Endodermal cell (in vitro differentiated cells): ENCODE results near the gene STRA8. TPM values are rescaled to one million over a fixed set of nuclear protein-coding genes. Genes with fewer than 3 reads are reported as not detected.

Source experiments
- DNase-seq: peaks from one replicate; pipeline ENCODE4 v3.0.0-alpha.2; 2017
- H3K27ac ChIP-seq: 2 replicates; pipeline ENCODE4 v1.5.1; 2013; ENCODE audit warnings: mild to moderate bottlenecking, low read depth, low read length, moderate library complexity
- H3K27me3 ChIP-seq: 2 replicates; pipeline ENCODE4 v1.6.1; 2013; ENCODE audit warnings: mild to moderate bottlenecking, low read length, moderate library complexity; ENCODE audit not compliant: insufficient read depth, control insufficient read depth, poor library complexity, severe bottlenecking
- H3K36me3 ChIP-seq: 2 replicates; pipeline ENCODE4 v1.7.0; 2013; ENCODE audit warnings: mild to moderate bottlenecking, low read length, moderate library complexity; ENCODE audit not compliant: control insufficient read depth, insufficient read depth
- H3K4me1 ChIP-seq: one replicate; pipeline ENCODE4 v1.7.0; 2013; ENCODE audit warnings: low read length; ENCODE audit not compliant: control insufficient read depth, insufficient read depth
- H3K4me3 ChIP-seq: 2 replicates; pipeline ENCODE4 v1.5.1; 2013; ENCODE audit warnings: mild to moderate bottlenecking, low read length, moderate library complexity
- H3K9ac ChIP-seq: 2 replicates; pipeline ENCODE4 v1.6.1; 2013; ENCODE audit warnings: mild to moderate bottlenecking, low read length, moderate library complexity; ENCODE audit not compliant: poor library complexity, severe bottlenecking; ENCODE audit errors: extremely low read depth
- H3K9me3 ChIP-seq: 2 replicates; pipeline ENCODE4 v1.6.1; 2013; ENCODE audit warnings: mild to moderate bottlenecking, low read length, moderate library complexity; ENCODE audit not compliant: control insufficient read depth
- H3K27ac Mint-ChIP-seq: 2 replicates; pipeline ENCODE4 v1.8.0; 2020; ENCODE audit warnings: mixed read lengths
- H3K27me3 Mint-ChIP-seq: 2 replicates; pipeline ENCODE4 v1.8.0; 2021; ENCODE audit warnings: mild to moderate bottlenecking, mixed read lengths; ENCODE audit not compliant: insufficient read depth
- H3K36me3 Mint-ChIP-seq: 2 replicates; pipeline ENCODE4 v1.8.0; 2020; ENCODE audit warnings: low read depth, mixed read lengths
- H3K4me1 Mint-ChIP-seq: 2 replicates; pipeline ENCODE4 v1.8.0; 2020; ENCODE audit warnings: mixed read lengths
- H3K4me3 Mint-ChIP-seq: 2 replicates; pipeline ENCODE4 v1.8.0; 2020; ENCODE audit warnings: mild to moderate bottlenecking, moderate library complexity, mixed read lengths
- H3K9me3 Mint-ChIP-seq: 2 replicates; pipeline ENCODE4 v1.8.0; 2020; ENCODE audit warnings: mild to moderate bottlenecking, mixed read lengths
- CTCF ChIP-seq: fragments of 200-600 bp; sonication (generic); conservative IDR thresholded peaks from 2 replicates; pipeline ENCODE4 v1.5.0; 2021; ENCODE audit warnings: antibody characterized with exemption, mild to moderate bottlenecking
- WGBS, 2 experiments: methylation state at CpG; one replicate each; pipeline versions ENCODE4 v1.1.5 to v1.1.7; 2013; ENCODE audit warnings: missing lambda C conversion rate in 2 of 2, mixed read lengths in 1 of 2; ENCODE audit not compliant: insufficient coverage in 1 of 2, insufficient read length in 1 of 2; 5-methylcytosine and 5-hydroxymethylcytosine counted together
- total RNA-seq, 2 donors: library from RNA; stranded (reverse); fragmentation: NEBNext Ultra II Directional in 1 of 2; extraction: Animal tissue kit (Norgen Biotek cat#: 25700) in 1 of 2; gene quantifications; 2 replicates in 1 of 2; 3 replicates in 1 of 2; pipeline ENCODE4 v1.2.1, GENCODE V29; 2021

STRA8 gene
- total RNA-seq, 2 donors from 2014 or later = not detected

GRCh38 chr7:135186261-135186540 is 47.4 kb upstream of the STRA8 start:
- TF ChIP-seq CTCF = no peak
- H3K36me3 Mint-ChIP-seq = peaks cover 58% of the 10 kb centered on the region
- no peaks in the 10 kb centered on the region for H3K4me1 Mint-ChIP-seq

GRCh38 chr7:135186841-135187253 is 46.8 kb upstream of the STRA8 start:
- peaks cover 15% of the 10 kb centered on the region for H3K9me3 Mint-ChIP-seq
- DNase-seq = no peak
- no peaks in the 10 kb centered on the region for H3K27me3 Mint-ChIP-seq
- peaks cover 57% of the 10 kb centered on the region for H3K36me3 Mint-ChIP-seq
- TF ChIP-seq CTCF = no peak
- no peak overlapping the region for H3K27ac Mint-ChIP-seq
- WGBS, 2 experiments = 82 to 86% methylated on average over 8 to 12 of the region's 12 CpGs
- Histone ChIP-seq H3K4me1 (no peaks in the 10 kb centered on the region), H3K27me3 (no peaks in the 10 kb centered on the region), H3K9ac (no peak overlapping the region), H3K9me3 (peaks cover 20% of the 10 kb centered on the region), H3K4me3 (no peak overlapping the region), H3K36me3 (peaks cover 26% of the 10 kb centered on the region), H3K27ac (no peak overlapping the region)
- no peaks in the 10 kb centered on the region for H3K4me1 Mint-ChIP-seq
- H3K4me3 Mint-ChIP-seq = no peak overlapping the region

More at GRCh38 chr7:135186261-135186540, 47.4 kb upstream of the STRA8 start:
- Histone ChIP-seq H3K9ac (no peak overlapping the region), H3K27me3 (no peaks in the 10 kb centered on the region), H3K4me1 (no peaks in the 10 kb centered on the region), H3K36me3 (peaks cover 26% of the 10 kb centered on the region), H3K9me3 (peaks cover 26% of the 10 kb centered on the region), H3K27ac (no peak overlapping the region), H3K4me3 (no peak overlapping the region)
- no peak overlapping the region for H3K27ac Mint-ChIP-seq
- 93 to 96% methylated on average over 3 of the region's 3 CpGs for WGBS, 2 experiments
- H3K9me3 Mint-ChIP-seq = peaks cover 22% of the 10 kb centered on the region
- no peak overlapping the region for H3K4me3 Mint-ChIP-seq
- no peak for DNase-seq
- no peaks in the 10 kb centered on the region for H3K27me3 Mint-ChIP-seq

GRCh38 chr7:135188298-135188984 is 45.2 kb upstream of the STRA8 start:
- no peak overlapping the region for H3K4me3 ChIP-seq
- Mint-ChIP-seq H3K36me3 (peaks cover 50% of the 10 kb centered on the region), H3K4me1 (no peaks in the 10 kb centered on the region), H3K27me3 (no peaks in the 10 kb centered on the region), H3K4me3 (no peak overlapping the region), H3K27ac (no peak overlapping the region), H3K9me3 (no peaks in the 10 kb centered on the region)
- peaks cover 27% of the 10 kb centered on the region for H3K36me3 ChIP-seq
- H3K27me3 ChIP-seq = no peaks in the 10 kb centered on the region
- peaks cover 5% of the 10 kb centered on the region for H3K9me3 ChIP-seq
- no peak for TF ChIP-seq CTCF
- 95 to 99% methylated on average over 7 to 12 of the region's 12 CpGs for WGBS, 2 experiments
- DNase-seq = no peak
- H3K27ac ChIP-seq = no peak overlapping the region
- no peaks in the 10 kb centered on the region for H3K4me1 ChIP-seq
- no peak overlapping the region for H3K9ac ChIP-seq
